HG03103 (cell line): ENCODE data around the gene CRIP1.

Source experiments
- ATAC-seq: cut with Tn5 transposase; IDR thresholded peaks from one replicate; pipeline ENCODE4 v1.9.1; 2021; ENCODE audit warnings: low read depth; ENCODE audit not compliant: unreplicated experiment

CRIP1 gene

GRCh38 chr14:105469456-105470349 lies 17.0 kb upstream of the CRIP1 start:
- no peak for ATAC-seq

GRCh38 chr14:105470350-105471296 lies 16.1 kb upstream of the CRIP1 start:
- ATAC-seq: no peak

- ATAC-seq: no peak
These were observed 15.3 kb upstream of the CRIP1 start for GRCh38 chr14:105471297-105471821.

- ATAC-seq: no peak
These were observed 14.7 kb upstream of the CRIP1 start for GRCh38 chr14:105471823-105472485.

- no peak for ATAC-seq
These were observed 14.1 kb upstream of the CRIP1 start for GRCh38 chr14:105472486-105472991.

- no peak for ATAC-seq
These were observed 13.5 kb upstream of the CRIP1 start for GRCh38 chr14:105473033-105473676.

GRCh38 chr14:105473677-105474482 lies 12.8 kb upstream of the CRIP1 start:
- ATAC-seq: no peak

GRCh38 chr14:105474483-105475268 lies 12.0 kb upstream of the CRIP1 start, which contains the start of gene CRIP2:
Gene CRIP2 (plus strand): TSS chr14:105474821. CDS start chr14:105474863, 42 bp downstream.
- ATAC-seq: no peak

- no peak for ATAC-seq
These were observed 11.2 kb upstream of the CRIP1 start for GRCh38 chr14:105475269-105476096.

- ATAC-seq: no peak
These were observed 10.4 kb upstream of the CRIP1 start for GRCh38 chr14:105476097-105476830.

- no peak for ATAC-seq
These were observed 9.6 kb upstream of the CRIP1 start for GRCh38 chr14:105476831-105477659.

- ATAC-seq: no peak
These were observed 8.9 kb upstream of the CRIP1 start for GRCh38 chr14:105477660-105478397.

- no peak for ATAC-seq
These were observed 8.1 kb upstream of the CRIP1 start for GRCh38 chr14:105478398-105479251.
